ENCODE data around the gene EXT2.

- no peak for TF ChIP-seq CTCF (IDR thresholded peaks at IDR 0.05)
- TF ChIP-seq POLR2A (IDR thresholded peaks at IDR 0.05), result no peak
These were observed 10.1 kb upstream of the EXT2 start for GRCh38 chr11:44085330-44085729.
